NT2/D1 (cell line): ENCODE data around the gene SLC19A3.

Experiments used
- YY1 ChIP-seq: IDR thresholded peaks from 2 replicates; pipeline ENCODE4 v1.6.1; 2011; ENCODE audit not compliant: insufficient read length, insufficient read depth
- ZNF274 ChIP-seq: IDR thresholded peaks from 2 replicates; pipeline ENCODE4 v1.6.1; 2011; ENCODE audit warnings: mild to moderate bottlenecking, low read depth, low read length

GRCh38 chr2:227739351-227739750, 21.5 kb upstream of the SLC19A3 start:
- TF ChIP-seq ZNF274 (no peak), YY1 (no peak)
